Fibroblast of skin of abdomen (primary cell): ENCODE results near the gene CCR9.

ENCODE experiments used
- DNase-seq: peaks from one replicate; pipeline ENCODE4 v3.0.0-alpha.2; 2013

The CCR9 gene

GRCh38 chr3:45873036-45873435 lies 13.3 kb upstream of the CCR9 start:
- DNase-seq: no peak

- DNase-seq: no peak
These were observed 12.7 kb upstream of the CCR9 start for GRCh38 chr3:45873638-45874037.

GRCh38 chr3:45874677-45875346 lies 11.5 kb upstream of the CCR9 start:
- no peak for DNase-seq

GRCh38 chr3:45878124-45878523 lies 8.2 kb upstream of the CCR9 start:
- DNase-seq: no peak

GRCh38 chr3:45880725-45881077 lies 5.6 kb upstream of the CCR9 start:
- no peak for DNase-seq

GRCh38 chr3:45881078-45882022 lies 5.0 kb upstream of the CCR9 start:
- no peak for DNase-seq

GRCh38 chr3:45884368-45885201 lies 1.8 kb upstream of the CCR9 start:
- DNase-seq: no peak

GRCh38 chr3:45887285-45887684 lies 942 bp downstream of the CCR9 start:
- no peak for DNase-seq

GRCh38 chr3:45887759-45888511 lies 1.6 kb downstream of the CCR9 start:
- DNase-seq: no peak

GRCh38 chr3:45889337-45889736 lies 3.0 kb downstream of the CCR9 start:
- no peak for DNase-seq

GRCh38 chr3:45890405-45890804 lies 4.1 kb downstream of the CCR9 start:
- no peak for DNase-seq

- no peak for DNase-seq
These were observed 5.8 kb downstream of the CCR9 start for GRCh38 chr3:45892161-45892560.

- no peak for DNase-seq
These were observed 7.7 kb downstream of the CCR9 start for GRCh38 chr3:45894015-45894414.

- no peak for DNase-seq
These were observed 9.5 kb downstream of the CCR9 start for GRCh38 chr3:45895686-45896468.

GRCh38 chr3:45896956-45897355 lies 10.6 kb downstream of the CCR9 start:
- peak; percentile 55 for DNase-seq

GRCh38 chr3:45904931-45905330 lies 18.6 kb downstream of the CCR9 start:
- DNase-seq: no peak

GRCh38 chr3:45905755-45906154 lies 19.4 kb downstream of the CCR9 start:
- no peak for DNase-seq

GRCh38 chr3:45906681-45907407 lies 20.5 kb downstream of the CCR9 start:
- DNase-seq: peak; percentile 56

GRCh38 chr3:45907769-45908705 lies 21.7 kb downstream of the CCR9 start:
- peak; percentile 52 for DNase-seq

GRCh38 chr3:45908761-45909160 lies 22.4 kb downstream of the CCR9 start:
- DNase-seq: no peak
